ENCODE measurements around the gene PPM1N.

- TF ChIP-seq POLR2A (IDR thresholded peaks at IDR 0.05) (no peak), CTCF (IDR thresholded peaks at IDR 0.05 in 4 of 5, conservative IDR thresholded peaks at IDR 0.05 in 1 of 5) (no peak)
Measured at GRCh38 chr19:45524575-45525129, 26.4 kb downstream of the PPM1N start.
